NCI-H1694 treated with DMSO at 0.1 percent for 48 hours (cell line): Measurements from ENCODE around the gene ZMIZ1.

Experiments
- DNase-seq: peaks from one replicate; lab custom pipeline; 2025; lab: John Stamatoyannopoulos, UW

The ZMIZ1 gene

GRCh38 chr10:79098596-79099015, 29.8 kb downstream of the ZMIZ1 start:
- DNase-seq, result no peak

- no peak for DNase-seq
Measured at GRCh38 chr10:79099898-79100448, 31.2 kb downstream of the ZMIZ1 start.

GRCh38 chr10:79100771-79101170, 32.0 kb downstream of the ZMIZ1 start:
- no peak for DNase-seq

GRCh38 chr10:79101560-79102497, 33.1 kb downstream of the ZMIZ1 start:
- peak; percentile 91 for DNase-seq

DNA sequence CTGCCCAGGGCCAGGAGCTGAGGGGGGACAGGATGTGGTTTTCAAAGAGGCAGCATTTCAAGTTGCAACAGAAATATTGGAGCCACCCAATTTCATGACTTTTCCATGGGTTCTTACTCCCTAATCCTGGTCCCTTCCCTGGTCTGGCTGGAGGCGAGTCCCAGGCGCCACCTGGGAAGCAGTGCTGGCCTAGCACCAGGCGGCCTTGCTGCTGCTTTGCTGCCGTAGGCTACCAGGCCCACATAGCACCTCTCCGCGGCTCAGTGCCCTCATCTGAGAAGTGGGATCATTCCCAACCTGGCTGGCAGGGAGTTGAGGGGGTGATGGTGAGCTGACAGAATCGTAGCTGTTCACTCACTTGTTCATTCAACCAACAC, 33.7 kb downstream of the ZMIZ1 start:
- no peak for DNase-seq

DNA sequence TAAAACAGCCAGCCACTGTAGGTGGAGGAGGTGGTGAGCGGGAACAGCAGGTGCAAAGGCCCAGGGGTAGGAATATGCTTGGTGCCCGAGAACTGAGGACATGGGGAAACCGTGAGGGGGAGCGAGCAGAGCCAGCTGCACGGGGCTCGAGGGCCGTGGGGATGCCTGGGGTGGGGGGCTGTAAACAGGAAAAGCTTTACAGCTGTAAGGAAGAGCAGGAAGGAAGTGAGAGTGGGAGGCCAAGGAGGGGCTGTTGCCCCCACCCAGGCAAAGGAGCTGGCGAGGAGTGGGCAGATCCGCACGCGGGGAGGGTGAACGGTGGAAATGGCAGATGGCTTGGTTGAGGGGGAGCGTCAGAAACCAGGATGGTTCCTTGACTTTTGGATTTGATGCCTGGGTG, 34.4 kb downstream of the ZMIZ1 start:
- DNase-seq, result no peak

- peak; percentile 30 for DNase-seq
Measured at GRCh38 chr10:79103585-79103984, 34.8 kb downstream of the ZMIZ1 start.

GRCh38 chr10:79105150-79105739, 36.5 kb downstream of the ZMIZ1 start:
- no peak for DNase-seq

DNA sequence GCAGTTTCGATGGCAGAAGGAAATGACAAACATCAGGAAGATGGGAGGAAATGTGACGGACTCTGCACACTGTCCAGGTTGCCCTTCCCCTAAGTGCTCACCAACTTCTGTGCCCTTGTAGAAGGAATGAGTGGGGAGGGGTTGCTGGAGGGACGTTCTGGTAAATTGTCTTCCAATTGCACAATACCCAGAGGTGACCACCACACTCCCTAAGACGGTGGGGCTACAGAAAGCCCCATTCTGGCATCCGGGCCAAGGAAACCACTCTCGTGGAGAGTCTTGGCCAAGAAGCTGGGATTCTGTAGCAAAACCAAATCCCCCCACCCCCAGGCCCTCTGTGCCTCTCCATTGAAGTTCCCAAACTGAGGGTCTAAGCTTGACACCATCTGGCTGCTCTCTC, 37.1 kb downstream of the ZMIZ1 start:
- no peak for DNase-seq

DNA sequence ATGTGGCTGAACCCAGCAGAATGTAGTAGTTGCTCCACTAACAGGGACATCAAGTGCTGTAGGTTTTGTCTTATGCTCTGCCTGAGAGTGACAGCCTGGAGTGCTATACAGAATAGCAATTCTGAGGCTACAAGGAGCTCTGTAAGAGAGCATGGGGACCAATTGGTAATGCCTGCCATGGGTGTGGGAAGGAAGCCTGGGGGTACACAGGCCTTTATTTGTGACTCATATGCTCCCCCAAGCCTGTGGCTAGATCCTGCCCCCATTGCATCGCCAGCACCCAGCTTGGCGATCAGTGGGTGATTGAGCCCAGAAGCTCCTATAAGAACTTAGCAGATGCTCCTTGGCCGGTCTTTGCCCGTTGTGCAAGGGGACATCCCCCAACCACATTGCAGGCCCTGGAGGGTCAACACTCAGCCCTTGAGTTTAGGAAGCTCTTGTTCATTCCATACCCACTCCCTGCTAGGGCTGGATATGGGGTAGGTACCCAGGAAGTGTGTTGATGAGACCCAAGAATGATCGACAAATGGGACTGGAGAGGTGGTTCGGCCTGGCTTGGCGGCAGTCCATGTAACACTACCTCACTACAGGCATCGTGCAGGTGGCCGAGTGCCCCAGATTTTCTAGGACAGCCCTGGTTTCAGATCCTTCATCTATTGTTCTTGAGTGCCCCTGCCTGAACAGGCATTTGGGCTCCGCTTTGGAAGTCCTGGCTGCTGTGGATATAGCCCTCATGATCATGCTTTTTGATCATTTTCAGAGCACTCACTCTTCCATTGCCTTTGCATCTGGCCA, 37.7 kb downstream of the ZMIZ1 start:
- DNase-seq, result no peak

DNA sequence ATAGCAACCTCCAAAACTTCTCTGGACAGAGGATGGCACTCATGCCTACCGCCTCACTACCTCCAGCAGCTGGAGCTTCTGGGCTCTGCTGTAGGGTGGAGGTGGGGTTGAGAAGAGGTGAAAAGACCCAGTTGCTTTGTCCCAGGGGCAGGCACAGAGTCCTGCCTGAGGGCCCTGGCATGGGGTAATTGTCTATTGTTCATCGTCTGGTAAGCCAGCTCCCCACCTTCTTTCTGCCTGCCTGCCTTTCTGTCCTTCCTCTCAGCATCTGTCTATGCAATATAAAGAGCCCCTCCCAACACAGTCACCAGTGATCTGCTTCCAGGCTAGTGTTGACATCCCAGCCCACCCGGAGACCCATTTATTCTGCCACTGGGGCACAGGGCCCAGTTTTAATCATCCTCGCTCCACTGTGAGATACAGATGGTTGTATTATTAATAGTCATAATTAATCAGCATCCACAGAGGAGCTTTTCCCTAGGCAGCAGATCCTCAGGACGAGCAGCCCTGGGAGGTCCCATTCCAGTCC, 39.0 kb downstream of the ZMIZ1 start:
- DNase-seq, result peak; percentile 82

GRCh38 chr10:79108728-79109127, 40.0 kb downstream of the ZMIZ1 start:
- no peak for DNase-seq

DNA sequence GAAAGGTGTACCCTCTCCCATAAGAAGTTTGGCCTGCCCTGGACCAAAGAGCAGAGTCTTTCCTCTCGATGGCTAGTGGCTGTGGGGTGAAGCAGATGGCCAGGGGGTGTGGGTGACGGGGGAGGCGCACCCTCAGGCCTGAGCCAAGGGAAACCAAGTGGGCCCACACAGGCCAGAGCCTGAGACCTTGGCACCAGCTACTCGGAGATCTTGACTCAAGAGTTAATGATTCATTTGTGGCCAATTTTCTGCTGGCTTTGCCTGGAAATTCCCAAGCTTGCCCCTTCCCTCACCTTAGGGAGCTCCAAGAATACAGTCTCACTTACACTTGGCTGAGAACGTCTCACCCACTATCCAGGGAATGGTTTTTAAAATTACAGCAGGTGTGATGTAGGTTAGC, 42.7 kb downstream of the ZMIZ1 start:
- DNase-seq, result no peak

- DNase-seq, result no peak
Measured at GRCh38 chr10:79111846-79112614, 43.3 kb downstream of the ZMIZ1 start.

- DNase-seq, result peak; percentile 33
Measured at GRCh38 chr10:79112881-79113431, 44.2 kb downstream of the ZMIZ1 start.

DNA sequence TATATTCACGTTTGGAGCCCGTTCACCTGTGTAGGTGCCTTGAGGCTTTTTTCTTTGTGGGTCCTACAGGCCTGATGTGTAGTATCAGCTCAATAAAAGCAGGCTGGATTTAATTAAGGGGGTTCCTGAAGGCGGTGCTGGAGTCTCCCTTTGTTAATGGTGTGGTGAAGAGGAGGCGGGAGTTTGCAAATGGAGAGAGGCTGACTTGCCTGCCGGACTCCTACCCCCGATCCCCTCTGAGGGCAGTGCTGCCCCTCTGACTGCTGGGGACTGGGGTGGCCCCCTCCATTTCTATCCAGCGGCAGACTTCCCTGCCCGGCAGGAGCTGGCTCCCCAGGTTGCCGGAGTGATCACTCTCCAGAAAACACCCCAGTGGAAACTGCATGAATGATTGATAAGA, 45.1 kb downstream of the ZMIZ1 start:
- DNase-seq, result no peak

DNA sequence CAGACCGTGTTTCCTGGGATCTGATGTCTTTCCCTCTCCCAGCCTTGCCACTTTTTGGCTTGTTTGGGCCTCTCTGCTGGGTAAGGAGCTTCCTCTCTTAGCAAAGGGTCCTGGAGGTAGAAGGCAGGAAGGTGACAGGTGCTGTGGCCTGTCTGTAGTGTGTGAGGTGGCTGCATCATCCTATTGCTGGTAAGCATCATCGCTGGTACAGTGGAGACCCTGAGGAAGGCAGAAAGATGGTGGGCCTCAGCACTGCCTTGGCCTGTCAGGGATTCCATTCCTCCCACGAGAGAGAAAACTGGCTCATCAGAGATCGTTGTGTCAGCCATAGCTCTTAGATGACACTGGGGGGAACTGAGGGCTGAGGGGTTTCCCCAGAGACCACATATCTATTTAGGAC, 46.5 kb downstream of the ZMIZ1 start:
- DNase-seq, result no peak

GRCh38 chr10:79116368-79116767, 47.6 kb downstream of the ZMIZ1 start:
- DNase-seq, result no peak

GRCh38 chr10:79116801-79117723, 48.3 kb downstream of the ZMIZ1 start:
- DNase-seq, result no peak
